Kidney epithelial cell (primary cell): ENCODE data around the gene RARB. TPM values are rescaled to one million over a fixed set of nuclear protein-coding genes. Genes with fewer than 3 reads are reported as not detected.

ENCODE experiments used
- DNase-seq: peaks from one replicate; pipeline ENCODE4 v3.0.0-alpha.2; 2010; ENCODE audit warnings: low read depth
- H3K27me3 ChIP-seq: 2 replicates; pipeline ENCODE4 v1.6.0; 2011; ENCODE audit warnings: low read length; ENCODE audit not compliant: control insufficient read depth, insufficient read depth
- H3K36me3 ChIP-seq: 2 replicates; pipeline ENCODE4 v1.5.1; 2011; ENCODE audit warnings: low read length; ENCODE audit not compliant: control insufficient read depth, insufficient read depth
- H3K4me3 ChIP-seq: 2 replicates; pipeline ENCODE4 v1.5.1; 2011; ENCODE audit warnings: low read depth, mild to moderate bottlenecking, control low read depth, low read length
- total RNA-seq: library from RNA; depleted of rRNA; stranded (reverse); fragments of >200 nt; gene quantifications from 2 replicates; pipeline ENCODE4 v1.2.3, GENCODE V29; 2015
- TF ChIP-seq, protein P1 (sequence below): IDR thresholded peaks from 2 replicates; pipeline ENCODE4 v1.5.1; 2011; ENCODE audit warnings: mild to moderate bottlenecking, moderate library complexity, low read length, control low read depth, inconsistent platforms; ENCODE audit not compliant: insufficient read depth, poor library complexity, severe bottlenecking

Gene RARB
- total RNA-seq, 1 donor from 2014 or later, result 3.6 TPM

DNA sequence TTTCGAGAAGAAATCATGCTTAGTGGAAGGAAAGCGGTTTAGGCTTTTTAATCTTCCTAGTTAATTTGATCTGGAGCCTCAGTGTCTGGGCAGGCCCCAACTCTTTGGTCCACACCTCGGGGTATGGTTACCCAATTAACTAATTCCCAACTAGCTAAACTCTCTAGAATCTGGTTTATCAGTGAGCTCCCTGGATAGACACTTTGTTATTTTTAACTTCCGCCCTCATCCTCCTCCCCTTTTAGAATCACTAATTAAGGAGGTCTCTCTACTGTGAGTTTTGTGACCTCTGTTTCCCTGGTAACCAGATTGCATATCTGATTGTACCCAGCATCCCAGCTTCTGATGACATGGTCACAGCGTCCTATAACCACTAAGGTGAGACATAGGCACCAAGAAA is 112.2 kb downstream of the RARB start:
- H3K27me3 ChIP-seq, result no peaks in the 10 kb centered on the region
- no peaks in the 10 kb centered on the region for H3K36me3 ChIP-seq
- DNase-seq, result no peak
- H3K4me3 ChIP-seq, result no peak overlapping the region
- TF ChIP-seq, protein P1, sequence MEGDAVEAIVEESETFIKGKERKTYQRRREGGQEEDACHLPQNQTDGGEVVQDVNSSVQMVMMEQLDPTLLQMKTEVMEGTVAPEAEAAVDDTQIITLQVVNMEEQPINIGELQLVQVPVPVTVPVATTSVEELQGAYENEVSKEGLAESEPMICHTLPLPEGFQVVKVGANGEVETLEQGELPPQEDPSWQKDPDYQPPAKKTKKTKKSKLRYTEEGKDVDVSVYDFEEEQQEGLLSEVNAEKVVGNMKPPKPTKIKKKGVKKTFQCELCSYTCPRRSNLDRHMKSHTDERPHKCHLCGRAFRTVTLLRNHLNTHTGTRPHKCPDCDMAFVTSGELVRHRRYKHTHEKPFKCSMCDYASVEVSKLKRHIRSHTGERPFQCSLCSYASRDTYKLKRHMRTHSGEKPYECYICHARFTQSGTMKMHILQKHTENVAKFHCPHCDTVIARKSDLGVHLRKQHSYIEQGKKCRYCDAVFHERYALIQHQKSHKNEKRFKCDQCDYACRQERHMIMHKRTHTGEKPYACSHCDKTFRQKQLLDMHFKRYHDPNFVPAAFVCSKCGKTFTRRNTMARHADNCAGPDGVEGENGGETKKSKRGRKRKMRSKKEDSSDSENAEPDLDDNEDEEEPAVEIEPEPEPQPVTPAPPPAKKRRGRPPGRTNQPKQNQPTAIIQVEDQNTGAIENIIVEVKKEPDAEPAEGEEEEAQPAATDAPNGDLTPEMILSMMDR, result no peak

DNA sequence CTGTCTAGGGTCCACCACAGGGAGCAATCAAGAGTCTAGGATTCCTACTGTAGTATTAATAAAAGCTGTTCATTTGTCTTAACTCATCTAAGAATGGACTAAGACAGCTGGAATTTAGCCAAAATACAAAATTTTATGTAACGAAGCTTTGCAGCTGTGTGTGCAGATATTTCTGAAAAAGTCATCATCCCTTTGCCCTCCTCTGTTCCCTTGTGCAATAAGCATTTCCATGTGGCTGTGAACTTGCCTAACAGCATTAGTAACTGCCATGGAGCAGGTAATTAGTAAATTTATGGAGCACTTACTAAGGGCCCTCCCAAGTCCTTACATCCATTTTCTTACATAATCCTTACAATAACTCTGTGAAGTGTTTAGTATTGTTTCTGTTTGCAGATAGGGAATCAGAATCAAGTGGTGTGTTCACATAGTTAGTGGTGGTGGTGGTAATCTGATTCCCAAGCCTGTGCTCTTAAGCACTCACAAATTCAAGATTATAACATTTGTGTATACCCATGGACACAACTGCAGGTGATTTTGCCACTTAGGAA is 114.5 kb downstream of the RARB start:
- DNase-seq, result no peak
- no peaks in the 10 kb centered on the region for H3K36me3 ChIP-seq
- H3K27me3 ChIP-seq, result no peaks in the 10 kb centered on the region
- TF ChIP-seq, protein P1, result no peak
- H3K4me3 ChIP-seq, result no peak overlapping the region

- Histone ChIP-seq H3K4me3 (no peak overlapping the region), H3K27me3 (no peaks in the 10 kb centered on the region), H3K36me3 (no peaks in the 10 kb centered on the region)
- DNase-seq, result no peak
- TF ChIP-seq, protein P1, result no peak
These were observed 119.0 kb downstream of the RARB start for GRCh38 chr3:25547103-25547502.

DNA sequence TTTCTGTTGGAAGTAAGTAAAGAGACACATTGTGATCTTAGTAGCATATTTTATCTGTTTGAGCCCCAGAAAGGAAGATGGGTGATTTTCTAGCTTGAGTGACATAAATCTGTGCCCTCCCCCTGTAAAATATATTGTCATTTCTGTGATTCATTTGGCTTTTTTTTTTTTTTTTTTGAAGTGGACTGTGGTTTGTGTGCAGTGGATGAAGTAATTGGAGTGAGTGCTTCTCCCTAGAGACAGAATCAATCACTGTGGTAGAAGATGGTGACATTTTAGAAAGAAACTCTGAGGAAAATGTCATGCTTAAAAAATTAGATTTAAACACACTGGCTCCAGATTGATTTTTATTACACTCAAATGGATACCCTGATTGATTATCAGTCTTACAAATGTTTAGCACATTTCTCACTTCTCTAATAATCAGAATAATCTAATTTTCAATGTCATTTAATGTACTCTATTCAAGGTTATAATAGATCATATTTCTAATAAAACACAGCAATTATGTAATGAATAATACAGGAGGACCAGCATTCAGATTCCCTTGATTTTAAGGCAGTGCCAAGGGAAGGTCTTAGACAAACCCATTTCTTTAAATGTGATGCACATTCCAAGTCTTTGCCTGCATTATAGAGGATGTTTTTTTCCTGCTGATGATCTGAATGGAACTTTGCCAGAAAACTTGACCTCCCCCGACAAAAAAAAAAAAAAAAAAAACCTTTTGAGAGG is 120.0 kb downstream of the RARB start:
- Histone ChIP-seq H3K27me3 (no peaks in the 10 kb centered on the region), H3K36me3 (no peaks in the 10 kb centered on the region), H3K4me3 (no peak overlapping the region)
- TF ChIP-seq, protein P1, result no peak
- DNase-seq, result no peak

- Histone ChIP-seq H3K27me3 (no peaks in the 10 kb centered on the region), H3K4me3 (no peak overlapping the region), H3K36me3 (no peaks in the 10 kb centered on the region)
- no peak for DNase-seq
- TF ChIP-seq, protein P1, result no peak
These were observed 120.8 kb downstream of the RARB start for GRCh38 chr3:25548836-25549235.

- TF ChIP-seq, protein P1, result no peak
- DNase-seq, result no peak
- Histone ChIP-seq H3K4me3 (no peak overlapping the region), H3K27me3 (no peaks in the 10 kb centered on the region), H3K36me3 (no peaks in the 10 kb centered on the region)
These were observed 124.2 kb downstream of the RARB start for GRCh38 chr3:25552251-25552650.
